OCI-LY7 (cell line): ENCODE data around the gene TTC33. TPM values are rescaled to one million over a fixed set of nuclear protein-coding genes. Genes with fewer than 3 reads are reported as not detected.

Source experiments
- BruUV-seq: library from RNA; stranded (reverse); fragments of 400-500 nt; replicated peaks from 2 replicates; lab custom pipeline; 2021; lab: Mats Ljungman, UMichigan
- CTCF ChIA-PET: fragments of 300-600 bp; sonication (Branson Sonifier 250); formaldehyde crosslinking; loops from one replicate; lab custom pipeline; 2022; ENCODE audit warnings: antibody characterized with exemption; ENCODE audit not compliant: unreplicated experiment; lab: Charles Lee
- POLR2A ChIA-PET: fragments of 300-600 bp; sonication (Branson Sonifier 250); formaldehyde crosslinking; loops from one replicate; lab custom pipeline; 2022; ENCODE audit warnings: antibody characterized with exemption; lab: Charles Lee
- DNase-seq: peaks from one replicate; pipeline ENCODE4 v3.0.0-alpha.2; 2015; ENCODE audit warnings: low spot score
- H2AFZ ChIP-seq: fragments of 200-600 bp; sonication (generic), shearing (Covaris generic); 2 replicates; pipeline ENCODE4 v1.6.1; 2014; ENCODE audit warnings: mild to moderate bottlenecking, antibody characterized with exemption, low read length, moderate library complexity
- H3K27ac ChIP-seq: fragments of 200-600 bp; sonication (generic); 2 replicates; pipeline ENCODE4 v1.5.1; 2014; ENCODE audit warnings: mixed run types, low read depth, mild to moderate bottlenecking, moderate library complexity, low read length, inconsistent platforms; ENCODE audit not compliant: poor library complexity, severe bottlenecking
- H3K36me3 ChIP-seq: fragments of 200-600 bp; sonication (generic); 2 replicates; pipeline ENCODE4 v1.6.1; 2014; ENCODE audit warnings: mild to moderate bottlenecking, antibody characterized with exemption, low read length, moderate library complexity, mixed read lengths; ENCODE audit not compliant: insufficient read depth
- H3K4me1 ChIP-seq: fragments of 200-600 bp; sonication (generic); 2 replicates; pipeline ENCODE4 v1.5.1; 2014; ENCODE audit warnings: mild to moderate bottlenecking, low read length; ENCODE audit not compliant: insufficient read depth, poor library complexity, severe bottlenecking
- H3K4me2 ChIP-seq: fragments of 200-600 bp; sonication (generic); 2 replicates; pipeline ENCODE4 v1.6.1; 2014; ENCODE audit warnings: mild to moderate bottlenecking, low read length
- H3K4me3 ChIP-seq: fragments of 200-600 bp; sonication (generic); 2 replicates; pipeline ENCODE4 v1.5.1; 2014; ENCODE audit warnings: mild to moderate bottlenecking, low read depth, low read length; ENCODE audit not compliant: poor library complexity, severe bottlenecking
- H3K79me2 ChIP-seq: fragments of 200-600 bp; sonication (generic); 2 replicates; pipeline ENCODE4 v1.6.1; 2016; ENCODE audit warnings: low read depth, mild to moderate bottlenecking, low read length, moderate library complexity, mixed read lengths; ENCODE audit not compliant: insufficient read depth
- H3K9me2 ChIP-seq: fragments of 200-600 bp; sonication (generic); 2 replicates; pipeline ENCODE4 v1.6.1; 2016; ENCODE audit warnings: mild to moderate bottlenecking, low read length, mixed read lengths; ENCODE audit not compliant: insufficient read depth
- H3K9me3 ChIP-seq: fragments of 200-600 bp; sonication (generic); 2 replicates; pipeline ENCODE4 v1.6.1; 2014; ENCODE audit warnings: mild to moderate bottlenecking, mixed run types, low read length, mixed read lengths
- H4K20me1 ChIP-seq: fragments of 200-600 bp; sonication (generic); 2 replicates; pipeline ENCODE4 v1.6.1; 2014; ENCODE audit warnings: mild to moderate bottlenecking, antibody characterized with exemption, low read length, moderate library complexity, mixed read lengths; ENCODE audit not compliant: insufficient read depth
- CTCF ChIP-seq: fragments of 200-600 bp; sonication (generic); conservative IDR thresholded peaks from 2 replicates; pipeline ENCODE4 v1.5.1; 2014; ENCODE audit warnings: mild to moderate bottlenecking, antibody characterized with exemption, low read length, moderate library complexity, mixed read lengths
- EZH2phosphoT487 ChIP-seq: fragments of 200-600 bp; sonication (generic); IDR thresholded peaks from 2 replicates; pipeline ENCODE4 v1.6.1; 2018; ENCODE audit warnings: low read depth, borderline replicate concordance, mild to moderate bottlenecking, mixed run types, antibody characterized with exemption, low read length, moderate library complexity, mixed read lengths
- intact Hi-C: fragments of 100-400 bp; cut with micrococcal nuclease; formaldehyde crosslinking; loops from one replicate; pipeline ENCODE4 v1.10.0; 2022; ENCODE audit not compliant: unreplicated experiment
- total RNA-seq, 2 experiments: library from RNA; depleted of rRNA in 1 of 2; stranded (reverse); fragments of >200 nt in 1 of 2; shearing (Covaris generic) in 1 of 2; gene quantifications; 2 replicates each; pipeline ENCODE4 v1.2.3, GENCODE V29; 2014 to 2022

TTC33 gene
- total RNA-seq, 2 experiments from 2014 or later = 15.9 to 20.5 TPM

- H3K79me2 ChIP-seq = no peaks in the 10 kb centered on the region
Measured at GRCh38 chr5:40495237-40495635, 260.5 kb downstream of the TTC33 start.

GRCh38 chr5:40494631-40495236, 261.0 kb downstream of the TTC33 start:
- no peaks in the 10 kb centered on the region for H3K9me2 ChIP-seq
- H3K36me3 ChIP-seq = no peaks in the 10 kb centered on the region
- no peak for DNase-seq
- no peak for TF ChIP-seq EZH2phosphoT487
- TF ChIP-seq CTCF = no peak
- H3K9me3 ChIP-seq = no peaks in the 10 kb centered on the region
- no peak overlapping the region for H3K27ac ChIP-seq
- no peak overlapping the region for H2AFZ ChIP-seq
- intact Hi-C loops = no loop called here
- BruUV-seq = no TSS peak
- no peaks in the 10 kb centered on the region for H4K20me1 ChIP-seq
- H3K4me2 ChIP-seq = no peak overlapping the region
- ChIA-PET CTCF (no interaction called here), POLR2A (no interaction called here)
- H3K4me1 ChIP-seq = no peaks in the 10 kb centered on the region
- no peaks in the 10 kb centered on the region for H3K79me2 ChIP-seq
- no peak overlapping the region for H3K4me3 ChIP-seq

More at GRCh38 chr5:40495237-40495635, 260.5 kb downstream of the TTC33 start:
- Histone ChIP-seq H3K4me3 (no peak overlapping the region), H3K36me3 (no peaks in the 10 kb centered on the region), H3K4me2 (no peak overlapping the region), H3K9me3 (no peaks in the 10 kb centered on the region), H4K20me1 (no peaks in the 10 kb centered on the region), H3K27ac (no peak overlapping the region), H2AFZ (no peak overlapping the region), H3K4me1 (no peaks in the 10 kb centered on the region), H3K9me2 (no peaks in the 10 kb centered on the region)
- intact Hi-C loops = no loop called here
- DNase-seq = no peak
- BruUV-seq = no TSS peak
- CTCF ChIA-PET = no interaction called here
- TF ChIP-seq EZH2phosphoT487 (no peak), CTCF (no peak)
- POLR2A ChIA-PET = no interaction called here

GRCh38 chr5:40492056-40492455, 263.7 kb downstream of the TTC33 start:
- TF ChIP-seq EZH2phosphoT487 (no peak), CTCF (no peak)
- H3K4me1 ChIP-seq = peaks cover 4% of the 10 kb centered on the region
- intact Hi-C loops = no loop called here
- H3K27ac ChIP-seq = no peak overlapping the region
- H3K79me2 ChIP-seq = no peaks in the 10 kb centered on the region
- POLR2A ChIA-PET = interaction anchor here (1.5 kb wide), 1 partner anchor 17 kb away, joined by 4 read pairs; no protein-coding TSS in a partner anchor
- no peaks in the 10 kb centered on the region for H3K9me3 ChIP-seq
- H3K36me3 ChIP-seq = no peaks in the 10 kb centered on the region
- no peaks in the 10 kb centered on the region for H3K9me2 ChIP-seq
- no peaks in the 10 kb centered on the region for H4K20me1 ChIP-seq
- CTCF ChIA-PET = no interaction called here
- no TSS peak for BruUV-seq
- no peak overlapping the region for H3K4me3 ChIP-seq
- H2AFZ ChIP-seq = no peak overlapping the region
- DNase-seq = no peak
- no peak overlapping the region for H3K4me2 ChIP-seq
